Transverse colon (tissue), 4 donors: ENCODE measurements around the gene NSD2. TPM values are rescaled to one million over a fixed set of nuclear protein-coding genes. Genes with fewer than 3 reads are reported as not detected.
A peak's percentile ranks its signal among the peaks of the same experiment; 100 is the strongest.

Experiments used
- DNase-seq: peaks from one replicate; pipeline ENCODE4 v3.0.0-alpha.2; 2019
- H3K27ac ChIP-seq, 4 donors: fragments of 200-600 bp; sonication (generic); 2 replicates each; pipeline ENCODE4 v1.5.1; 2016 to 2018; ENCODE audit warnings: inconsistent platforms in 4 of 4
- H3K27me3 ChIP-seq: fragments of 200-600 bp; sonication (generic); 2 replicates; pipeline ENCODE4 v1.5.1; 2017; ENCODE audit warnings: inconsistent platforms
- H3K36me3 ChIP-seq, 4 donors: fragments of 200-600 bp; sonication (generic); 2 replicates each; pipeline ENCODE4 v1.5.1; 2017 to 2019; ENCODE audit warnings: inconsistent platforms in 4 of 4
- H3K4me1 ChIP-seq, 4 donors: fragments of 200-600 bp; sonication (generic); 2 replicates each; pipeline ENCODE4 v1.5.1; 2017 to 2020; ENCODE audit warnings: inconsistent platforms in 4 of 4
- H3K4me3 ChIP-seq, 4 donors: fragments of 200-600 bp; sonication (generic); 1 replicate in 1 of 4; 2 replicates in 3 of 4; pipeline versions ENCODE4 v1.5.1 to v1.6.1; 2017 to 2019; ENCODE audit warnings: inconsistent platforms in 4 of 4
- H3K9me3 ChIP-seq, 2 donors: fragments of 200-600 bp; sonication (generic); 2 replicates each; pipeline ENCODE4 v1.5.1; 2017 to 2019; ENCODE audit warnings: inconsistent platforms in 2 of 2
- CTCF ChIP-seq, 5 experiments: fragments of 200-600 bp in 3 of 5; fragments of 450-650 bp in 2 of 5; sonication (generic) in 3 of 5; IDR thresholded peaks; 1 replicate in 2 of 5; 2 replicates in 3 of 5; pipeline ENCODE4 v1.5.1; 2016 to 2017; ENCODE audit warnings: antibody characterized with exemption in 5 of 5, inconsistent platforms in 3 of 5, mild to moderate bottlenecking in 2 of 5, moderate library complexity in 1 of 5
- EP300 ChIP-seq: sonication (generic); formaldehyde crosslinking; IDR thresholded peaks from one replicate; pipeline ENCODE4 v1.6.1; 2017; ENCODE audit warnings: antibody characterized with exemption, low read depth
- POLR2A ChIP-seq: fragments of 450-650 bp; IDR thresholded peaks from one replicate; pipeline ENCODE4 v1.6.1; 2016; ENCODE audit warnings: antibody characterized with exemption, mild to moderate bottlenecking, moderate library complexity
- POLR2AphosphoS5 ChIP-seq, 3 donors: sonication (generic); formaldehyde crosslinking; IDR thresholded peaks; one replicate each; pipeline ENCODE4 v1.6.1; 2016; ENCODE audit warnings: antibody characterized with exemption in 3 of 3
- WGBS, 2 donors: methylation state at CpG; one replicate each; pipeline ENCODE4 v1.1.5; 2018; ENCODE audit warnings: low coverage in 1 of 2; 5-methylcytosine and 5-hydroxymethylcytosine counted together
- in situ Hi-C, 4 donors: fragments of 200-750 bp; cut with MboI; loops; one replicate each; pipeline versions ENCODE4 v1.15.0 to v1.15.1; 2017; ENCODE audit warnings: low sequenced_read_pairs in 3 of 4, low pct_ligation_motif_present in 1 of 4, low pct_unique_long_range_greater_than_20kb in 1 of 4
- intact Hi-C: fragments of 100-400 bp; cut with DNase I; formaldehyde crosslinking; loops from one replicate; pipeline ENCODE4 v1.15.1; 2023; ENCODE audit warnings: low total_unique reads
- total RNA-seq, 4 donors: library from RNA; depleted of rRNA; stranded (reverse); fragments of >200 nt; gene quantifications; one replicate each; pipeline ENCODE4 v1.1.0, GENCODE V29; 2016

NSD2 gene
- total RNA-seq, 4 donors from 2014 or later, result 78.4 to 591 (median 158) TPM

DNA sequence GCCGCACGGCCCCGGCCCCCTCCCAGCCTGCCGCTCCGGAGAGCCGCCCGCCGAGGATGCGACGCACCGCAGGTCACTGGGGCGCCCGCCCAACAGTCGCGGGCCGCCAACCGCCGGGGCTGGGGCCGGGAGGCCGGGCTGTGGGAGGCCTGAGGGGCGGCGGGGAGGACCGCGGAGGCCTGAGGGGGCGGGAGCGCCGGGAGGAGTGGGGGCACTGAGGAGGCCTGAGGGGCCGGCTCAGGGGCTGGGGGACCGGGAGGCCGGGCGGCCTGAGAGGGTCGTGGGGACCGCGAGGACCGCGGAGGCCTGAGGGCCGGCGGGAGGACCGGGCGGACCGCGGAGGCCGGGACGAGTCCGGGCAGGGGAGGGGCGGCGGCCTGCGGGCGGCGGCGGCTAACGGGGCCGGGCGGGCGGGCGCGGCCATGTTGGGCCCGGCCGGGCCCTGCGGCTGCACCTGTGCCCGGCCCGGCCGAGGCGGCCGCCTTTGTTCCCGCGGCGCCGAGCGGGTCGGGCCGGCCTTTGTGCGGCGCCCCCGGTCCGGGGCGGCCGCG lies 353 bp downstream of the NSD2 start:
- no peaks in the 10 kb centered on the region for H3K36me3 ChIP-seq
- H3K27ac ChIP-seq, result peak overlapping the region; percentile 94 to 99 (median 98)
- in situ Hi-C loops, result no loop called here
- TF ChIP-seq POLR2A (no peak), CTCF (IDR thresholded peaks at IDR 0.05) (no peak), POLR2AphosphoS5 (IDR thresholded peaks at IDR 0.05) (no peak), EP300 (no peak)
- peak; percentile 35 for DNase-seq
- intact Hi-C loops, result no loop called here
- H3K4me1 ChIP-seq, result peaks cover 17 to 69% (median 53%) of the 10 kb centered on the region in 4 donors
- WGBS, 2 donors, result 0% methylated on average over 3 of the region's 79 CpGs; no CpG with 5 or more reads in 1 of the 2 donors
- H3K4me3 ChIP-seq, result peak overlapping the region; percentile 80 to 97 (median 95)
- peaks cover 7% of the 10 kb centered on the region for H3K27me3 ChIP-seq
- no peaks in the 10 kb centered on the region for H3K9me3 ChIP-seq

- no peak for DNase-seq
- H3K27me3 ChIP-seq, result no peaks in the 10 kb centered on the region
- peaks cover 13 to 64% (median 50%) of the 10 kb centered on the region in 4 donors for H3K4me1 ChIP-seq
- WGBS, 2 donors, result 18 to 23% methylated on average over 3 of the region's 3 CpGs
- TF ChIP-seq POLR2AphosphoS5 (IDR thresholded peaks at IDR 0.05) (no peak), POLR2A (no peak), CTCF (IDR thresholded peaks at IDR 0.05) (no peak), EP300 (no peak)
- intact Hi-C loops (no loop called here), in situ Hi-C loops (no loop called here)
- H3K9me3 ChIP-seq, result no peaks in the 10 kb centered on the region
- peak overlapping the region; percentile 94 to 99 (median 98) for H3K27ac ChIP-seq
- no peaks in the 10 kb centered on the region for H3K36me3 ChIP-seq
- H3K4me3 ChIP-seq, result peak overlapping the region in 2 of 4 donors; percentile 80 to 96
Measured at GRCh38 chr4:1872870-1873269, 1.7 kb downstream of the NSD2 start.

- Histone ChIP-seq H3K9me3 (no peaks in the 10 kb centered on the region), H3K27me3 (no peaks in the 10 kb centered on the region), H3K27ac (peak overlapping the region; percentile 94 to 99 (median 98)), H3K4me1 (peaks cover 13 to 63% (median 50%) of the 10 kb centered on the region in 4 donors), H3K4me3 (no peak overlapping the region), H3K36me3 (no peaks in the 10 kb centered on the region)
- in situ Hi-C loops (no loop called here), intact Hi-C loops (no loop called here)
- TF ChIP-seq CTCF (IDR thresholded peaks at IDR 0.05) (no peak), EP300 (no peak), POLR2A (no peak), POLR2AphosphoS5 (IDR thresholded peaks at IDR 0.05) (no peak)
- 45 to 55% methylated on average over 4 of the region's 4 CpGs for WGBS, 2 donors
- DNase-seq, result no peak
Measured at GRCh38 chr4:1873291-1873690, 2.1 kb downstream of the NSD2 start.

- Histone ChIP-seq H3K36me3 (no peaks in the 10 kb centered on the region), H3K4me1 (peaks cover 13 to 63% (median 47%) of the 10 kb centered on the region in 4 donors), H3K27ac (peak overlapping the region; percentile 94 to 99 (median 98)), H3K27me3 (no peaks in the 10 kb centered on the region), H3K4me3 (no peak overlapping the region), H3K9me3 (no peaks in the 10 kb centered on the region)
- WGBS, 2 donors, result 35 to 49% methylated on average over 3 of the region's 3 CpGs
- no peak for TF ChIP-seq POLR2A
- TF ChIP-seq CTCF (IDR thresholded peaks at IDR 0.05), result no peak
- TF ChIP-seq POLR2AphosphoS5 (IDR thresholded peaks at IDR 0.05), result peak in 2 of 3 donors; percentile 5 to 46
- DNase-seq, result no peak
- intact Hi-C loops, result no loop called here
- in situ Hi-C loops, result no loop called here
Measured at GRCh38 chr4:1873776-1874175, 2.6 kb downstream of the NSD2 start.
